Neuronal stem cell (in vitro differentiated cells): Measurements from ENCODE around the gene RNF121.

Experiments
- DNase-seq: peaks from one replicate; pipeline ENCODE4 v3.0.0-alpha.2; 2013; ENCODE audit warnings: low spot score
- H2AFZ ChIP-seq: one replicate; pipeline ENCODE4 v1.6.1; 2013; ENCODE audit warnings: mild to moderate bottlenecking, low read length, inconsistent platforms
- H2AK5ac ChIP-seq: 2 replicates; pipeline ENCODE4 v1.6.1; 2013; ENCODE audit warnings: low read depth, mild to moderate bottlenecking, inconsistent platforms, low read length, moderate library complexity, mixed read lengths
- H2BK120ac ChIP-seq: 2 replicates; pipeline ENCODE4 v1.6.1; 2013; ENCODE audit warnings: low read depth, mild to moderate bottlenecking, inconsistent platforms, low read length, moderate library complexity, mixed read lengths
- H2BK12ac ChIP-seq: one replicate; pipeline ENCODE4 v1.6.1; 2013; ENCODE audit warnings: low read length, inconsistent platforms
- H2BK15ac ChIP-seq: 2 replicates; pipeline ENCODE4 v1.6.1; 2013; ENCODE audit warnings: mild to moderate bottlenecking, low read length, inconsistent platforms, mixed read lengths
- H2BK5ac ChIP-seq: one replicate; pipeline ENCODE4 v1.6.1; 2013; ENCODE audit warnings: inconsistent platforms, mild to moderate bottlenecking, low read length, moderate library complexity
- H3K14ac ChIP-seq: one replicate; pipeline ENCODE4 v1.6.1; 2013; ENCODE audit warnings: low read length, inconsistent platforms
- H3K18ac ChIP-seq: 2 replicates; pipeline ENCODE4 v1.6.1; 2013; ENCODE audit warnings: low read length, inconsistent platforms
- H3K23ac ChIP-seq: 2 replicates; pipeline ENCODE4 v1.6.1; 2013; ENCODE audit warnings: low read depth, mild to moderate bottlenecking, mixed read lengths, low read length, inconsistent platforms; ENCODE audit not compliant: poor library complexity
- H3K27ac ChIP-seq: replicated peaks from 3 replicates; pipeline ENCODE4 v1.5.1; 2013; ENCODE audit warnings: low read length, inconsistent platforms
- H3K27me3 ChIP-seq, 3 experiments: 2 replicates each; pipeline ENCODE4 v1.6.1; 2013; ENCODE audit warnings: low read length in 3 of 3, mild to moderate bottlenecking in 2 of 3, inconsistent platforms in 1 of 3, low read depth in 1 of 3, mixed read lengths in 1 of 3, moderate library complexity in 1 of 3; ENCODE audit not compliant: control insufficient read depth in 3 of 3, insufficient read depth in 3 of 3
- H3K36me3 ChIP-seq, 2 donors: replicated peaks in 1 of 2; 2 replicates each; pipeline ENCODE4 v1.6.1; 2013; ENCODE audit warnings: low read length in 2 of 2; ENCODE audit not compliant: control insufficient read depth in 2 of 2, insufficient read depth in 2 of 2
- H3K4ac ChIP-seq: 2 replicates; pipeline ENCODE4 v1.6.1; 2013; ENCODE audit warnings: inconsistent platforms, mild to moderate bottlenecking, low read length, moderate library complexity
- H3K4me1 ChIP-seq, 2 donors: 1 replicate in 1 of 2; 2 replicates in 1 of 2; pipeline ENCODE4 v1.6.1; 2013; ENCODE audit warnings: low read length in 2 of 2, low read depth in 1 of 2; ENCODE audit not compliant: control insufficient read depth in 2 of 2, insufficient read depth in 1 of 2
- H3K4me2 ChIP-seq: one replicate; pipeline ENCODE4 v1.6.1; 2013; ENCODE audit warnings: mild to moderate bottlenecking, low read length, inconsistent platforms; ENCODE audit not compliant: insufficient read depth, poor library complexity, severe bottlenecking
- H3K4me3 ChIP-seq, 2 donors: 2 replicates each; pipeline ENCODE4 v1.5.1; 2013; ENCODE audit warnings: low read length in 2 of 2, mild to moderate bottlenecking in 2 of 2, inconsistent platforms in 1 of 2, moderate library complexity in 1 of 2
- H3K79me1 ChIP-seq: one replicate; pipeline ENCODE4 v1.6.1; 2013; ENCODE audit warnings: low read depth, mild to moderate bottlenecking, inconsistent platforms, low read length, moderate library complexity
- H3K9ac ChIP-seq: one replicate; pipeline ENCODE4 v1.6.1; 2013; ENCODE audit warnings: mild to moderate bottlenecking, low read depth, low read length, inconsistent platforms; ENCODE audit not compliant: poor library complexity
- H3K9me3 ChIP-seq, 2 donors: replicated peaks in 1 of 2; 2 replicates each; pipeline versions ENCODE3 to v1.6.1; 2013; ENCODE audit warnings: low read length in 2 of 2, mild to moderate bottlenecking in 2 of 2, inconsistent platforms in 1 of 2, low read depth in 1 of 2, mixed read lengths in 1 of 2, moderate library complexity in 1 of 2; ENCODE audit not compliant: control insufficient read depth in 2 of 2, insufficient read depth in 1 of 2
- H4K8ac ChIP-seq: one replicate; pipeline ENCODE4 v1.6.1; 2013; ENCODE audit warnings: low read depth, mild to moderate bottlenecking, inconsistent platforms, low read length, moderate library complexity
- H4K91ac ChIP-seq: one replicate; pipeline ENCODE4 v1.6.1; 2013; ENCODE audit warnings: low read length, low read depth, mild to moderate bottlenecking, inconsistent platforms; ENCODE audit not compliant: poor library complexity
- WGBS, 2 donors: extraction: QIAGEN DNeasy Blood & Tissue Kit; methylation state at CpG; one replicate each; pipeline ENCODE4 v1.1.7; 2013; ENCODE audit warnings: missing lambda C conversion rate in 2 of 2, mixed read lengths in 1 of 2; ENCODE audit not compliant: insufficient read length in 2 of 2, insufficient replicate concordance in 1 of 2; ENCODE audit errors: extremely low coverage in 2 of 2; 5-methylcytosine and 5-hydroxymethylcytosine counted together

The RNF121 gene

DNA sequence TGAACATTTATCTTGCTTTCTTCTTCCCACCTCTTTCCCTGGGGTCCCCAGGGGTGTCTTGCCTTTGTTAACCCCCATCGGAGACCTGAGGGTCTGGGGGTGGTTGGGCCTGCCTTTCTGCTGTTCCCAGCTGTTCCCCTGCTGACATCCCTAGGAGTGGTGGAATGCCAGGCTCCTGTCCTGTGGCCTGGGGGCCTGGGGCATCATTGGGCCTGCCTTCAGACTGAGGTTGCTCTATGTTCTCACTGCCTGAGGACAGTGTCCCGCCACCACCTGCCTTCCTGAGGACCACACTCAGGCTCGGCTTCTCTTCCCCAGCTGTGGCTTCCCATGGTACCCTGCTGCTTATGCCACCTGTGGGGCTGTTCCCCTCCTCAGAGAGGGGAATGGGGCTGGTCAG, 68.7 kb downstream of the RNF121 start:
- no peak overlapping the region for H4K91ac ChIP-seq
- H2BK15ac ChIP-seq: no peak overlapping the region
- no peak overlapping the region for H3K4me3 ChIP-seq
- DNase-seq: no peak
- H3K36me3 ChIP-seq: peaks cover 29 to 55% of the 10 kb centered on the region in 2 donors
- H3K4me2 ChIP-seq: no peak overlapping the region
- H2BK5ac ChIP-seq: no peak overlapping the region
- WGBS, 2 donors: no CpG with 5 or more reads among the region's 3 CpGs
- no peak overlapping the region for H2BK120ac ChIP-seq
- H3K9ac ChIP-seq: no peak overlapping the region
- H2AK5ac ChIP-seq: no peak overlapping the region
- no peak overlapping the region for H3K27ac ChIP-seq
- H3K18ac ChIP-seq: no peak overlapping the region
- H4K8ac ChIP-seq: no peak overlapping the region
- no peaks in the 10 kb centered on the region for H3K9me3 ChIP-seq
- H2BK12ac ChIP-seq: no peak overlapping the region
- H3K79me1 ChIP-seq: peaks cover 2% of the 10 kb centered on the region
- no peak overlapping the region for H3K14ac ChIP-seq
- no peak overlapping the region for H3K4ac ChIP-seq
- peak overlapping the region; percentile 28 for H3K23ac ChIP-seq
- no peak overlapping the region for H2AFZ ChIP-seq
- peaks cover 0 to 4% of the 10 kb centered on the region in 2 donors for H3K4me1 ChIP-seq
- H3K27me3 ChIP-seq: no peaks in the 10 kb centered on the region

DNA sequence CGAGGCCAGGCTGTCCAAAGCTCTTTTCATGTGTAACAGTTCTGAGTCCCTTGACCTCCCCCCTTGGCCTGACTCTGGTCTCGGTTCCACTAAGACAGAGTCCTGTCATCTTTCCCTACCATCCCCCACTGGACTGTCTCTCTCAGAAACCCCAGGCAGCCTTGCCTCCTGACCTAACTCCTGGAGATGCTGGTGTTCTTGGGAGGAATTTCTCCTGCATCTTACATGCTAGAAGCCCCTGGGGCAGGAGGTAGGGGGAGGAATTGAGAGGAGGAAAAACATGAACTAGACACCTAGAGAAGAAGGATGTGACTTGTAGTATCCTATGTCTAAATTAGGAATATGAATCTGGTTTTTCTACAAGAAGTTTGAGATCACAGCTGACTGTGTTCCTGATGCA, 69.2 kb downstream of the RNF121 start:
- Histone ChIP-seq H2AK5ac (no peak overlapping the region), H3K4me3 (no peak overlapping the region), H3K9me3 (no peaks in the 10 kb centered on the region), H2BK120ac (no peak overlapping the region), H3K14ac (no peak overlapping the region), H3K36me3 (peaks cover 32 to 60% of the 10 kb centered on the region in 2 donors), H3K23ac (no peak overlapping the region), H2AFZ (no peak overlapping the region), H2BK12ac (no peak overlapping the region), H2BK5ac (no peak overlapping the region), H3K4me2 (no peak overlapping the region), H3K4ac (no peak overlapping the region), H3K4me1 (peaks cover 0 to 4% of the 10 kb centered on the region in 2 donors), H4K8ac (no peak overlapping the region), H3K79me1 (peaks cover 2% of the 10 kb centered on the region), H2BK15ac (no peak overlapping the region), H3K9ac (no peak overlapping the region), H3K27me3 (no peaks in the 10 kb centered on the region), H4K91ac (no peak overlapping the region), H3K18ac (no peak overlapping the region), H3K27ac (no peak overlapping the region)
- DNase-seq: no peak
- no CpG with 5 or more reads among the region's 2 CpGs for WGBS, 2 donors

DNA sequence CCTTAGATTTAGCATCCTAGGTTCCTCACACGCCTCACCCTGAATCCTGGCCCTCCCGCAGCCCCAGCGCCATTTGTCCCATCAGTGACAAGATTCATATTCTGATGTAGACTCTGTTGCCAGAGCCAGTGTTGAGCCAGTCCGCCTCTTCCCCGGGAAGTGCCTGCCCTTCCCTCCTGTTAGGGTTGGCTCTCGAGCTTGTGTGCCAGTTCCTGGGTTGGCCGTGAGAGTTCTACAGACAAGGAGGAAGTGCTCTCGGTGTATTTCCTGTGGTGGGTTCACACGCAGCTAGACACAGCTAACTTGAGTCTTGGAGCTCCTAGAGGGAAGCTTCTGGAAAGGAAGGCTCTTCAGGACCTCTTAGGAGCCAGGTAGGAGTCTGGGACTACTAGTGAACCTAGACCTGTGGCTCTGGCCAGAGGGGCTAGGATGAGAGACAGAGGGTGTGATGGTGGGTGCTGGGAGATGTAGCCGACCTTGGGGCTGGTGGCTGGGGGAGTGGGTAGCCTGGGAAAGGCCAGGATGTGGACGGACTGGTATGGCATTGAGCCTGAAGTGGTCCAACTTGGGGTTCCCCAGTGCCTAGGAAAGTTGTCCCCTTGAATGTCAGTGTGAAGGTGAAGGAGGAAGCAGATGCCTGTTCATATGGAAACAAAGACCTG, 69.9 kb downstream of the RNF121 start, which contains the start of gene IL18BP:
IL18BP (plus strand) TSS at position 261 of the 662 bp plus-strand sequence. CDS start 1,076 bp downstream, outside the sequence.
- Histone ChIP-seq H4K8ac (no peak within 1 kb of the TSS), H2BK120ac (no peak within 1 kb of the TSS), H2BK12ac (no peak within 1 kb of the TSS), H3K4me3 (no peak within 1 kb of the TSS), H3K18ac (no peak within 1 kb of the TSS), H3K9me3 (no peaks in the 10 kb centered on the region), H3K79me1 (peaks cover 2% of the 10 kb centered on the region), H3K27me3 (no peaks in the 10 kb centered on the region), H3K4me1 (peaks cover 0 to 4% of the 10 kb centered on the region in 2 donors), H4K91ac (no peak within 1 kb of the TSS), H2AK5ac (no peak within 1 kb of the TSS), H3K9ac (no peak within 1 kb of the TSS), H2BK15ac (no peak within 1 kb of the TSS), H3K4me2 (no peak within 1 kb of the TSS), H3K36me3 (peaks cover 38 to 67% of the 10 kb centered on the region in 2 donors), H3K4ac (no peak within 1 kb of the TSS), H2BK5ac (no peak within 1 kb of the TSS), H2AFZ (no peak within 1 kb of the TSS), H3K27ac (no peak within 1 kb of the TSS), H3K14ac (no peak within 1 kb of the TSS), H3K23ac (peak within 1 kb of the TSS; percentile 28)
- DNase-seq: no peak
- WGBS, 2 donors: no CpG with 5 or more reads among the region's 11 CpGs

DNA sequence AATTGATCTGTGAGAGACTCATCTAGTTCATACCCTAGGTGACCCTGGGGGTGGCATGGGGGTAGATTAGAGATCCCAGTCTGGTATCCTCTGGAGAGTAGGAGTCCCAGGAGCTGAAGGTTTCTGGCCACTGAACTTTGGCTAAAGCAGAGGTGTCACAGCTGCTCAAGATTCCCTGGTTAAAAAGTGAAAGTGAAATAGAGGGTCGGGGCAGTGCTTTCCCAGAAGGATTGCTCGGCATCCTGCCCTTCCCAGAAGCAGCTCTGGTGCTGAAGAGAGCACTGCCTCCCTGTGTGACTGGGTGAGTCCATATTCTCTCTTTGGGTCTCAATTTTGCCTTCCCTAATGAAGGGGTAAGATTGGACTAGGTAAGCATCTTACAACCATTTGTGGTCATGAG, 70.5 kb downstream of the RNF121 start:
- no peak overlapping the region for H3K23ac ChIP-seq
- H2BK120ac ChIP-seq: no peak overlapping the region
- no CpG with 5 or more reads among the region's 2 CpGs for WGBS, 2 donors
- H2BK15ac ChIP-seq: no peak overlapping the region
- H2BK5ac ChIP-seq: no peak overlapping the region
- no peak for DNase-seq
- H3K9me3 ChIP-seq: no peaks in the 10 kb centered on the region
- no peak overlapping the region for H2BK12ac ChIP-seq
- H4K91ac ChIP-seq: no peak overlapping the region
- H3K27me3 ChIP-seq: no peaks in the 10 kb centered on the region
- no peak overlapping the region for H4K8ac ChIP-seq
- H3K14ac ChIP-seq: no peak overlapping the region
- H3K4me3 ChIP-seq: no peak overlapping the region
- H3K9ac ChIP-seq: no peak overlapping the region
- H3K4me1 ChIP-seq: peaks cover 0 to 4% of the 10 kb centered on the region in 2 donors
- H3K4me2 ChIP-seq: no peak overlapping the region
- H2AK5ac ChIP-seq: no peak overlapping the region
- no peak overlapping the region for H3K18ac ChIP-seq
- no peak overlapping the region for H3K27ac ChIP-seq
- H3K4ac ChIP-seq: no peak overlapping the region
- H2AFZ ChIP-seq: no peak overlapping the region
- peaks cover 2% of the 10 kb centered on the region for H3K79me1 ChIP-seq
- peaks cover 44 to 73% of the 10 kb centered on the region in 2 donors for H3K36me3 ChIP-seq
